ENCODE data around the gene RAD51D.
"Not testable (repeated sequence)": the region's sequence is repeated elsewhere in the genome, so short reads cannot be mapped to it uniquely, and the experiment has no call there.

GRCh38 chr17:35090707-35091106, 29.0 kb downstream of the RAD51D start:
- TF ChIP-seq POLR2A, CTCF (IDR thresholded peaks at IDR 0.05): not testable (repeated sequence)
